DMS114 treated with DMSO at 0.1 percent for 48 hours (cell line): Measurements from ENCODE around the gene OR5T3.
"Not testable (repeated sequence)": the region's sequence is repeated elsewhere in the genome, so short reads cannot be mapped to it uniquely, and the experiment has no call there.

Experiments used
- DNase-seq: peaks from one replicate; lab custom pipeline; 2025; ENCODE audit not compliant: unreplicated experiment; lab: John Stamatoyannopoulos, UW

Gene OR5T3

GRCh38 chr11:56251954-56252353 lies at the start of gene OR5T3:
OR5T3 (plus strand) TSS chr11:56252254; CDS start chr11:56252254, 0 bp downstream.
- no peak for DNase-seq

GRCh38 chr11:56207790-56208189 lies 44.3 kb upstream of the OR5T3 start:
- no peak for DNase-seq

GRCh38 chr11:56214537-56214936 lies 37.5 kb upstream of the OR5T3 start:
- DNase-seq: no peak

DNA sequence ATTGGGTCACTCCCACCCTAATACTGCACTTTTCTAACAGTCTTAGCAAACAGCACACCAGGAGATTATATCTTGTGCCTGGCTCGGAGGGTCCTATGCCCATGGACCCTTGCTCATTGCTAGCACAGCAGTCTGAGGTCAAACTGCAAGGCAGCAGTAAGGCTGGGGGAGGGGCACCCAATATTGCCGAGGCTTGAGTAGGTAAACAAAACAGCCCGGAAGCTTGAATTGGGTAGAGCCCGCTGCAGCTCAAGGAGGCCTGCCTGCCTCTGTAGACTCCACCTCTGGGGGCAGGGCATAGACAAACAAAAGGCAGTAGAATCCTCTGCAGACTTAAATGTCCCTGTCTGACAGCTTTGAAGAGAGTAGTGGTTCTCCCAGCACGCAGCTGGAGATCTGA lies 32.3 kb upstream of the OR5T3 start:
- not testable (repeated sequence) for DNase-seq

DNA sequence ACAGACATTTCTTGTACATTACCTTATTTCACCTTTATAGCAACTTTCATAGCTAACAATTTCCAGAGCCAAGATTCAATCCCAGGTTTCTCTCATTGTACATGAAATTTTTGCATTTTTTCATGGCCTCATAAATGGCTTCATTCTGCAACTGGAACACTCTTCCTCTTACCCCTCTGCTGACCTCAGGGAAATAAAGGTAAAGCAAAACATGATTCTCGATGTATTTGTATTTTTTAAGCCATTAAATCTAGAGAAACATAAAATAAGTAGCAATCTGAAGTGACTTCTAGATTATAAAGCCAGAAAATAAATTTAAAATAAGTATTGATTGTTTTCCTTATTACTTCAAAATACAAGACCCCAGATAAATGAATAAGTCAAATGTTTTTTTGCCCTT lies 17.9 kb upstream of the OR5T3 start, which contains the start of gene OR5T2:
Gene OR5T2 (minus strand): TSS at position 101 of the 400 bp plus-strand sequence. CDS start 1,193 bp downstream, outside the sequence.
- DNase-seq: no peak

DNA sequence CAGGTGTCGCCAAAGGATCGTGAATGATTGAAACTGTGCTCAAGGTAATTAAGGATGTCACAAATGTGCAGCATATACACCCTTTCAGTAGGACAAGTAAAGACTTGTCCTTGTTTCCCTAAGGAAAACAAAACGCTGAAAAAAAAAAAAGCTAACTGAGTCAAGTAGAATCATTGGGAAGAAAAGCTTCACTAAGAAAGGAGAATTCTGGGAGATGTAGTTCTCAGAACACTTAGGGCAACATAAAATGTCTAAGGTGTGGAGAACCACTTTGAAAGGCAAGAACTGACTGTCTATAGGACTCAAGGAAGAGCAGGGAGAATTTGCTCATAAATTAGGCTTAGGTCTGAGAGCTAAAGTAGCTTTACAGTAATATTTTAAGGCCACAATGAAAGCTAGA lies 19.0 kb downstream of the OR5T3 start:
- DNase-seq: no peak

GRCh38 chr11:56273854-56274253 lies 21.8 kb downstream of the OR5T3 start, which contains the start of gene OR5T1:
OR5T1 (plus strand) TSS chr11:56274154; CDS start chr11:56275639, 1,485 bp downstream.
- DNase-seq: no peak

DNA sequence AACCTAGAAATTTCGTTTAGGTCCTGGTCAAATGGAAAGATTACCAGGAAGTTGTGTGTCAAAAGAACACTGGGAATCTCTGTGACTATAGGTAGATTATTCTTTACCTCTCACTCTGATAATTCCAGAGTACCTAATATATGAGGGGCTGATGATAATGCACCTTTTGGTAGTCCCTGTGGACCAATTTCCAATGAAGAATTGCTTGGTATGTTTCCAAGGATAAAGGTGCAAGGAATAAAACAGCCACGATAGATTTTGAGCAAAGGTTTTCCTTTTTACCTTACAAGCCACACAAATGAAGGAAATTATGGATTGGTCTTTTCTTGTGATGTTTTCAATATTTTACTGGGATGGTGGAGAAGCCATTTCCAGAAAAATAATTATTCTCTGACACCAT lies 40.1 kb downstream of the OR5T3 start, which contains the start of gene OR8H1:
Gene OR8H1 (minus strand): TSS at position 101 of the 400 bp plus-strand sequence. CDS start 1,192 bp downstream, outside the sequence.
- DNase-seq: no peak

- DNase-seq: no peak
Measured at GRCh38 chr11:56296898-56297297, 44.8 kb downstream of the OR5T3 start.
